GM21529 (cell line): ENCODE data around the gene FXYD3.
A peak's percentile ranks its signal among the peaks of the same experiment; 100 is the strongest.
"Not testable (repeated sequence)": the region's sequence is repeated elsewhere in the genome, so short reads cannot be mapped to it uniquely, and the experiment has no call there.

Source experiments
- ATAC-seq: cut with Tn5 transposase; IDR thresholded peaks from one replicate; pipeline ENCODE4 v1.9.1; 2021; ENCODE audit not compliant: unreplicated experiment

Gene FXYD3

GRCh38 chr19:35085947-35086346 lies 29.7 kb upstream of the FXYD3 start:
- ATAC-seq, result peak; percentile 44

GRCh38 chr19:35086455-35086854 lies 29.2 kb upstream of the FXYD3 start:
- ATAC-seq, result no peak

DNA sequence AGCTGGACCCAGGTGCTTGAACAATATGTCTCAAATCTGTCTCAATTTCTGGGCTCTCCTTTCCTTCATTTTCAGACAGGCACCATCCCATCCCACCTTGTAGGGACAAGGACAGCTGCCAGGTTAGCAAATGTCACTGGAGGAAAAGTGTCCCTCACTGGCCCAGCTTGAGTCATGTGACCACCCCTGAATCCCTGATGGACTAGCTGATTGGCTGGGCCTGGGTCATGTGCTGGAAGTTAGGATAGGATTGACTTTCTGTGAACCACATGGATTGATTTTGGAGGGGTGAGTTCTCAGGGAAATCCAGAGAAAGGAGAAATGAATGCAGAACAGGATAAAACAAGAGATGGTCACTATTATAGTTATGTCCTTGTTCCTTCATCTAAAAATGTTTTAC lies 28.2 kb upstream of the FXYD3 start:
- ATAC-seq, result no peak

DNA sequence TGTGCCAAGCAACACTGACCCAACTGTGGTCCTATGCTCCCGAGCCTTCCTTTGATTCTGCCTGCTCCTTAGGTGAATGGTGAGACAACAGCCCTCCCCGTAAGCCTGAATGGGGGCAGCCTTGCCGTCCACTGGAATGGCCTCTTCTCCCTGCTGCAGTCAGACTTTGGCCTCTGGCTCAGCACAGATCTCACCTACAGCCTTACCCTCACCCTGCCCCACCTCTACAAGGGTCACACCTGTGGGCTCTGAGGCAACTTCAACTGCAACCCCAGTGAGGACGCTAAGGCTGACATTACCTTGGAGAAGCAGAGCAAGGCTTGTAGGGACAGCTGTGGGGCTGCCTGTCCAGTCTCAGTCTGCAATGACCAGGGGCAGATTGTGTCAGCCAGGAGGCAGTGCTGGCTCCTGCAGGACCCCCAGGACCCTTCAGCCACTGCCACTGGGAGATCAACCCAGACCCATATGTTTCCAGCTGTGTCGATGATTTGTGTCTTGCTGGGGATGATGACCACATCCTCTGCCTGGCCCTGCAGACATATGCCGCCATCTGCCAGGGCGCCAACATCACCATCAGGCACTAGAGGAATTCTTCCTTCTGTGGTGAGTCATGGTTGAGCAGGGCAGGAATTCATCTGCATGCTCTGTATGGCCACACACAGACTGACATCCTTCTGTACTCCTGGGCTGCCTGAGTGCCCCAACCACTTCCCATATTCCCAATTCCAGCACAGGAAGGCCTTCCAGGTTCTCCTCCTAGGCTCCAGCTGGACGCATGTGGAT lies 27.3 kb upstream of the FXYD3 start:
- no peak for ATAC-seq

DNA sequence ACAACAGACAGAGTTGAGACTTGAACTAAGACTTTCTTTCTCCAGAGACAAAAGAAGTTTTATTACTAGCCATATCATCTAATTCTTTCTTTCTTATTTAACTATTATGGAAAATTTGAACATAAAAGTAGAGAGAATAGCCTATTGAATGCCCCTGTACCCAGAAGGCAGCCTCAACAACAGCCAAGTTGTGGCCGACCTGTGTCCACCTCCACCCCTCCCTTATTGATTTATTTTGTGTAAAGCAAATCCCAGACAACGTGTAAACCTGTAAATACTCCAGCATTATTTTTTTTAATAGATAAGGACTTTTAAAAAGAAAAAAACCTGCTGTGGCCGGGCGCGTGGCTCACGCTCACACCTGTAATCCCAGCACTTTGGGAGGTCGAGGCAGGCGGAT lies 26.1 kb upstream of the FXYD3 start:
- ATAC-seq, result no peak

DNA sequence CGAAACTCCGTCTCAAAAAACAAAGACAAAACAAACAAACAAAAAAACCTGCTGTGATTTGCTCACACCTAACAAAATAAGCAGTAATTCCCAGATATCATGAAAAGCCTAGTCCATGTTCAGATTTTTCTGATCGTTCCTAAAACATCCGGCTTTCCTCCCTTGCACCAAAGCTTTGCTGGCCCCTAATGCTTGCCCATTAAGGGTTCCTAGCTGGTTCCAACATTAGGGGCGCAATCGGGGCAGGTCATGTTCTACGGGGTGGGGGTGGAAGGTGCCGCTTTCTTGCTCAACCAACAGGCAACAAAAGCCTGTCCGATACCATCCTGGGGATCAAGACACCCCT lies 25.5 kb upstream of the FXYD3 start:
- ATAC-seq, result no peak

- ATAC-seq, result no peak
Measured at GRCh38 chr19:35090506-35091214, 25.0 kb upstream of the FXYD3 start.

DNA sequence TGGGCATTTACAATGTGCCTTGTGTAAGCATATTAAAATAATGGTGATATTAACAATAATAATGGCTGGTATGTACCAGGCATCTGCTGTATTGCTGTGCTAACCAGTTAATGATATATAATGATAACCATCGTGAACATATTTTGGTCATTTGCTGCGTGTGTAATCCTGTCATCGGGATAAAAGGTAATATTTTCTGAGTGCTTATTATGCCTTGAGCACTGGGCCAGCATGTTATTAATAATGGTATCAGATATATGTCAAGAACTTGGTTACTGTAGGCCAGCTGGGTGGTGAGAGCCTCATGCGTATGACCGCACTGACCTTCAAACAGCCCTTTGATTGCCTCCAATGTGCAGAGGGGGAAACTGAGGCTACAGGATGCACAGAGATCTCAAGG lies 22.2 kb upstream of the FXYD3 start:
- ATAC-seq, result no peak

GRCh38 chr19:35093941-35094647 lies 21.5 kb upstream of the FXYD3 start:
- no peak for ATAC-seq

DNA sequence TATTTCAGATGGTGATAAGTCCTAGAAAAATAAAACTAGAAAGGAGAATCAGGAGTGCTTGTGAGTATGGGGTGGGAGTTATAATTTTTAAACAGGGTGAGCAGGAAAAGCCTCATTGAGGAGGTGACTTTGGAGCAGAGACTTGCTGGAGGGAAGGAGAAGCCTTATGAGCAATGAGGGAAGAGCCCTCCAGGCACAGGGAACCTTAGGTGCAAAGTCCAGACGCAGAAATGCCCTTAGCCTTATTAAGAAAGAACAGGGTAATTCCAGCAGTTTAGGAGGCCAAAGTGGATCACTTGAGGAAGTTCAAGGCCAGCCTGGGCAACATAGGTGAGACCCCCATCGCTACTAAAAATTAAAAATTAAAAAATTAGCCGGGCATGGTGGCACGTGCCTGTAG lies 21.0 kb upstream of the FXYD3 start:
- no peak for ATAC-seq

DNA sequence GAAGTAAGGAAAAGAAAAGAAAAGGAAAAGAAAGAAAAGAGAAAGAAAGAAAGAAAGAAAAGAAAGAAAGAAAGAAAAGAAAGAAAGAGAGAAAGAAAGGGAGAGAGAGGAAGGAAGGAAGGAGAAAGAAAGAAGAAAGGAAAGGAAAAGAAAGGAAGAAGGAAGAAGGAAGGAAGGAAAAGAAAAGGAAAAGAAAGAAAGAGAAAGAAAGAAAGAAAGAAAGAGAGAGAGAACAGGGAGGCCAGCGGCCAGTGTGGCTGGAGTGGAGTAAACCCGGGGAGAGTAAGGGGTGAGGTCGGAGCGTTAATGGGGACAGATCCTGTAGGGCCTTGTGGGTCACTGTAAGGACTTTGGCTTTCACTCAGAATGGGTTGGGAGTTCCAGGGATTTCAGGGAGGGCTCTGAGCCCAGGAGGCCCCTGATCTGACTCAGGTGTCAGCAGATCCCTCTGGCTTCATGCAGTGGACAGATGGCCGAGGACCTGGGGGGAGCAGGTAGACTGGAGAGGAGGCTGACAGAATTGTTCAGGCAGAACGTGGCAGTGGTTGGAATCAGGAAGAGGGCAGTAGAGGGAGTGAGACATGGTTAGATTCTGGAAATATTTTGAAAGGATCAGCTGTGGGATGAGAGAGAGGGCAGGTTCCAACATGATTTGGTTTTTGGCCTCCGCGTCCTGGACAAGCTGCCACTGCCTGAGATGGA lies 19.8 kb upstream of the FXYD3 start:
- no peak for ATAC-seq

- ATAC-seq, result no peak
Measured at GRCh38 chr19:35098413-35099049, 17.1 kb upstream of the FXYD3 start.

DNA sequence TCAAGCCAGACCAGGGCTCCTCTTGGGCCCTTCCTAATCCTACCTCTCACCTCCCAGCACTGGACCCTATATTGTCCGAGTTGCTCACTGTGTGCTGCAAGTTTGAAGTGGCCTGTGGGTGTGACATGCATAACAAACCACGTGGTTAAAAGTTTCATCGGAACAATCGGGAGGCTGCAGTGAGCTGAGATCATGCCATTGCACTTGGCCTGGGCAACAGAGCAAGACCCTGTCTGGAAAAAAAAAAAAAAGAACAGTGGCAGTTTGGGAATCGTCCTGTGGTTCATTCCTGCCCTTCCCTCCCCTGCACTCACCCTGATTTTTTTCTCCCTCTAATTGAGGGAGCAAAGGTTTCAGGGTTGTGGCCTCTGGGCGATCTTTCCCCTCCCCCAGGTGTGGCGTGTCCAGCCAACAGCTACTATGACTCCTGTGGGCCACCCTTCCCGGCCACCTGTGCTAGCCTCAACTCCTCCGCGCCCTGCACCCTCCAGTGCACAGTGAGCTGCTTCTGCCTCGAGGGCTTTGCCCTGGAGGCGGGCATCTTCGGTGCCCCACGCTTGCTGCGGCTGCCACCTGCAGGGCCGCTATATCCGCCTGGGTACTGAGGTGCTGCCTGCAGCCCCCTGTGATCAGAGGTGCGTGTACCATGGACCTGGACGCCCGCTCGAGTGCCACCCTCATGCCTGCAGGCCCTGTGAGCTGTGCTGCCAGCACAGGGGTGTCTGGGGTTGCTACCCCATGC lies 16.3 kb upstream of the FXYD3 start:
- no peak for ATAC-seq

DNA sequence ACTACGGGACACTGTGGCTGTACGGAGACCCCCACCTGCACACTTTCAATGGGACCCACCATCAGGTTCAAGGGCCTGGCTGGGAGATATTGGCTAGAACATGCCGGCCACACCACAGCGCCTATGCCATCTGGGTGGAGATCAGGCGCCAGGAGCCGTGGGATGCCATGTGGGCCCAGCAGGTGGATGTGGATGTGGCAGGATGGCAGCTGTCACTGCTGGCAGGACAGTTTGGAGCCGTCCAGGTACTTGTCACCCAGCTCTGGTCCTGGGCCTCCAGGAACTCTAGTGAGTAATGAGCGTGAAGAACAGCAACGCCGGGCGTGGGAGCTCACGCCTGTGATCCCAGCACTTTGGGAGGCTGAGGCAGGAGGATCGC lies 15.7 kb upstream of the FXYD3 start:
- no peak for ATAC-seq

DNA sequence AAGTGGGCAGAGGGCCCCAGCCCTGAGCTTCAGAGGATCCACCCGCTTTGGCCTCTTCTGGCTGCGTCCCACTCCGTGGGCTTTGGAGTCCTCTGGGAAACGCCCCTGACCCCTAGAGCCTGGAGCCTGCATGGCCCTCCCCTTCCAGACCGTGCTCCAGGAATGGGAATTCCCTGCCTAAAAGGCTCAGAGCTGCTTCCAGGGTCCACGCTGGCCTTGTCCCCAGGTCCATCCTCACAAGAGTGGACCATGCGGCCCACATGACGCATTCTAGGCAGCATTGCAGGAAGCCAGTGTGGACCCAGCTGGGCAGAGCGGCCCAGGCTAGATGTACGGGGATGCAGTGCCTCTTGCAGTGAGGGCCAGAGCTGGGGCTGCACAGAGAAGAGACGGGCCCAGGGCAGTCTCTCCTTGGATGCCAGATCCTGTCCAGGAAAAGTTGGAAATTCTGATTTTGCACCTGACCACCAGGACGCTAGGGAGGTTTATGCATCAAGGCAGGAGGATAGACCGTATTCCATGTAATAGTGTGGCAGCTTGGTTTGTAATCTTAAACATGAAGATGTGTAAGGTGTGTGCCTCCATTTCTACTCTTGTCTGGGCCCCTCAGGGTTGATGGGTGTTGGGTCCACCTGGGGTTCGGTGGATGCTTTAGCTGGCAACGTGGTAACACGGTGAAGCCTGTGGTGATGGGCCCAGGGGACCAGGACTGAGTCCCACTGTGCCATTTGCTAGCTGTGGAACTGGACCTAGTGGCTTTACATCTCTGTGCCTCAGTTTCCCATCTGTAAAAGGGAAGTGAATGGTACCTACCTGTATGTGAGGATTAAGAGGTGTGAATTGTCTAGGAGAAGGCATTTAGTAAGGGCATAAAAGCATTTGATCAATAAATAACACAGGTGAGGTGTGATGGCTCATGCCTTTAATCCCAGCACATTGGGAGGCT lies 14.8 kb upstream of the FXYD3 start:
- ATAC-seq, result no peak

- ATAC-seq, result not testable (repeated sequence)
Measured at GRCh38 chr19:35101949-35102348, 13.7 kb upstream of the FXYD3 start.

- not testable (repeated sequence) for ATAC-seq
Measured at GRCh38 chr19:35103614-35104013, 12.0 kb upstream of the FXYD3 start.

- no peak for ATAC-seq
Measured at GRCh38 chr19:35104361-35104760, 11.3 kb upstream of the FXYD3 start.

DNA sequence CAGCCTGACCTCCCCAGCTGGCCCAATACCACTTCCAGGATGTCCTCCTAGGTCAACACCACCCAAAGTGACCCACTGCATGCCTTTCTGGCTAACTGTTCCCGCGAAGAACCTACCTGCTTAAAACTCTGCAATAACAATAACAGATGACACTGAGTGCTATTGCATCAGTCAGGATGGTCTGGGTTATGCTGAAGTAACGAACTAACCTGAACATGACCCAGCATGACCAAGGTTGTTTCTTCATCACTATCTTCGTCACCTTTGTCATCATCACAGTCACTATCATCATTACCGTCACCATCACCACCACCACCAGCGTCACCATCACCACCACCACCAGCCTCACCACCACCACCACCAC lies 10.6 kb upstream of the FXYD3 start:
- no peak for ATAC-seq
